ENCODE data around the gene RNF213. TPM values are rescaled to one million over a fixed set of nuclear protein-coding genes. Genes with fewer than 3 reads are reported as not detected.

Gene RNF213
- total and polyA plus RNA-seq, 12 donors = 51.1 to 182 (median 122) TPM

DNA sequence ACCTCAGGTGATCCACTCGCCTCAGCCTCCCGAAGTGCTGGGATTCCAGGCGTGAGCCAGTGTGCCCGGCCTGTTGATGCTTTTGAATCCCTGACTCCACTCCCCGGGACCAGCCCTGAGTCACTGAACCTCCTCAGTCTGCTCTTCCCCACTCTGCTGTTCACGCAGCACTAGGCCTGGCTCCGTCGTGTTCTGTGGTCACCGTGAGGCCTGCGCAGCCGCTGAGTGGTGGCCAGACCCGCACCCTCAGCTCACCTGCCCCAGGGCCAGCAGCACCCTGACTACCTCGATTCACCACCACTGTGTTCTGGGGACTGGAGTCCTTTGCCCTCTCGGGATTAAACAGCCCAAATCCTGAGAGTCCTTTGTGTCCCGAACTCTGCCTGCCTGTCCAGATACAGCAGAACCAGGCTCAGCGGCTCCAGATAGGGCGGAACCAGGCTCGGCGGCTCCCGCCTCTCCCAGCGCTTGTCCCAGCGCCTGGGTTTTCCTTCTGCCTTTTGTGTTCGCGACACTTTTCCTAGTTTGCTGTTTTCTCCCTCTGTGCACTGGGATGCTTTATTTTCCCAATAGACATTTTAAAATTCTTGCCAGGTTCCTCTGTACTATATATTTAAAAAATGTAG lies 95.7 kb downstream of the RNF213 start:
- Histone ChIP-seq H3K36me3 (replicated peaks in 1 of 2) (peaks cover 0 to 94% of the 10 kb centered on the region in 2 donors), H3K9me3 (replicated peaks in 1 of 3) (no peaks in the 10 kb centered on the region), H3K4me1 (replicated peaks in 1 of 2) (no peaks in the 10 kb centered on the region), H3K27ac (no peak overlapping the region), H3K4me3 (no peak overlapping the region), H3K27me3 (no peaks in the 10 kb centered on the region)
- TF ChIP-seq POLR2A (IDR thresholded peaks at IDR 0.05) = no peak
- TF ChIP-seq, protein P1, sequence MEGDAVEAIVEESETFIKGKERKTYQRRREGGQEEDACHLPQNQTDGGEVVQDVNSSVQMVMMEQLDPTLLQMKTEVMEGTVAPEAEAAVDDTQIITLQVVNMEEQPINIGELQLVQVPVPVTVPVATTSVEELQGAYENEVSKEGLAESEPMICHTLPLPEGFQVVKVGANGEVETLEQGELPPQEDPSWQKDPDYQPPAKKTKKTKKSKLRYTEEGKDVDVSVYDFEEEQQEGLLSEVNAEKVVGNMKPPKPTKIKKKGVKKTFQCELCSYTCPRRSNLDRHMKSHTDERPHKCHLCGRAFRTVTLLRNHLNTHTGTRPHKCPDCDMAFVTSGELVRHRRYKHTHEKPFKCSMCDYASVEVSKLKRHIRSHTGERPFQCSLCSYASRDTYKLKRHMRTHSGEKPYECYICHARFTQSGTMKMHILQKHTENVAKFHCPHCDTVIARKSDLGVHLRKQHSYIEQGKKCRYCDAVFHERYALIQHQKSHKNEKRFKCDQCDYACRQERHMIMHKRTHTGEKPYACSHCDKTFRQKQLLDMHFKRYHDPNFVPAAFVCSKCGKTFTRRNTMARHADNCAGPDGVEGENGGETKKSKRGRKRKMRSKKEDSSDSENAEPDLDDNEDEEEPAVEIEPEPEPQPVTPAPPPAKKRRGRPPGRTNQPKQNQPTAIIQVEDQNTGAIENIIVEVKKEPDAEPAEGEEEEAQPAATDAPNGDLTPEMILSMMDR (IDR thresholded peaks at IDR 0.05) = no peak
- DNase-seq = no peak
- 94 to 96% (median 95%) methylated on average over 23 to 24 of the region's 24 CpGs for WGBS, 4 donors
- intact Hi-C loops (cut with DNase I) = no loop called here

GRCh38 chr17:80358131-80358530 lies 97.5 kb downstream of the RNF213 start:
- no peaks in the 10 kb centered on the region for H3K9me3 ChIP-seq (replicated peaks in 1 of 3)
- no peak for DNase-seq
- H3K4me1 ChIP-seq (replicated peaks in 1 of 2) = no peaks in the 10 kb centered on the region
- TF ChIP-seq, protein P1 (IDR thresholded peaks at IDR 0.05) = no peak
- no peak for TF ChIP-seq POLR2A (IDR thresholded peaks at IDR 0.05)
- H3K27me3 ChIP-seq = no peaks in the 10 kb centered on the region
- 91 to 96% (median 95%) methylated on average over 9 of the region's 9 CpGs for WGBS, 4 donors
- H3K27ac ChIP-seq = no peak overlapping the region
- H3K36me3 ChIP-seq (replicated peaks in 1 of 2) = peaks cover 0 to 92% of the 10 kb centered on the region in 2 donors
- intact Hi-C loops (cut with DNase I) = no loop called here
- no peak overlapping the region for H3K4me3 ChIP-seq

- no peak for DNase-seq
- intact Hi-C loops (cut with DNase I) = no loop called here
These were observed 98.2 kb downstream of the RNF213 start for GRCh38 chr17:80358861-80359260.

DNA sequence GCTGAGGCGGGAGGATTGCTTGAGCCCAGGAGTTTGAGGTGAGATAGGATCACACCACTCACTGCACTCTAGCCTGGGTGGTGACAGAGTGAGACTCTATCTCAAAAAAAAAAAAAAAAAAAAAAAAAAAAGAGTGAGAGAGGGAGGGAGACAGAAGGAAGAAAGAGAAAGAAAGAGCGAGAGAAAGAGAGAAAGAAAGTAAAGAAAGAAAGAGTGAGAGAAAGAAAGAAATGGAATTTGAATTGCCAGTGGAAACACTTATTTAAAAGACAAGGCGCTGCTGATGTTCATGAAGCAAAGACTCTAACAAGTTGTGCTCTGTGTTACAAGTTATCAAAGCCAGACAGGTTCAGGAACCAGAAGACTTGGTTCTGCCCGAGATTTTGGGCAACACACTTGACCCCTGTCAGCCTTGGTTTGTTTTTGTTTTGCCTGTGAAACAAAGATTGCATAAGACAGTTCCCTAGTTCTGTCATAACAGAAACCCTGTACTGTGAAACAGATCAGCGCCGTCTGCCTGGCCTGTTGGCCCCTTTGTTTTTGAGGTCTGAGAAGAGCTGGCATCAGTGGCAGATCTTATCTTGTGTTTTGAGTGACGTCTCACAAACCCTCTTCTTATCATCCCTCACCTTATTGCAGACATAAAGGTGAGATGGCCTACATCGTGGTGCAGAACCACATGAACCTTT lies 98.9 kb downstream of the RNF213 start:
- intact Hi-C loops (cut with DNase I) = no loop called here
- WGBS, 4 donors = 62 to 68% (median 65%) methylated on average over 8 of the region's 8 CpGs
- Histone ChIP-seq H3K27me3 (no peaks in the 10 kb centered on the region), H3K27ac (peak overlapping the region in 1 of 5 donors; percentile 6), H3K9me3 (replicated peaks in 1 of 3) (no peaks in the 10 kb centered on the region), H3K4me1 (replicated peaks in 1 of 2) (no peaks in the 10 kb centered on the region), H3K36me3 (replicated peaks in 1 of 2) (peaks cover 0 to 92% of the 10 kb centered on the region in 2 donors), H3K4me3 (no peak overlapping the region)
- no peak for TF ChIP-seq POLR2A (IDR thresholded peaks at IDR 0.05)
- TF ChIP-seq, protein P1 (IDR thresholded peaks at IDR 0.05) = no peak
- DNase-seq = peak in 3 of 7 donors; percentile 25 to 45 (median 44)

More at GRCh38 chr17:80358861-80359260, 98.2 kb downstream of the RNF213 start:
- Histone ChIP-seq H3K27me3 (no peaks in the 10 kb centered on the region), H3K27ac (no peak overlapping the region), H3K4me1 (replicated peaks in 1 of 2) (no peaks in the 10 kb centered on the region), H3K36me3 (replicated peaks in 1 of 2) (peaks cover 0 to 92% of the 10 kb centered on the region in 2 donors), H3K9me3 (replicated peaks in 1 of 3) (no peaks in the 10 kb centered on the region), H3K4me3 (no peak overlapping the region)
- WGBS, 4 donors = 87 to 98% (median 95%) methylated on average over 10 to 11 of the region's 11 CpGs
- TF ChIP-seq, protein P1 (IDR thresholded peaks at IDR 0.05) = no peak
- no peak for TF ChIP-seq POLR2A (IDR thresholded peaks at IDR 0.05)

Data from adrenal gland (tissue), 12 donors.